ENCODE measurements around the gene NTPCR. TPM values are rescaled to one million over a fixed set of nuclear protein-coding genes. Genes with fewer than 3 reads are reported as not detected.

The NTPCR gene
- 10 to 100 TPM; 30.8 to 35.8 TPM for total RNA-seq
- 10 to 100 TPM; 43.1 to 51.6 TPM for polyA plus RNA-seq
- long read RNA-seq, donor 1, full-length matches to known transcripts = 29 of 29 reads
- long read RNA-seq, donor 1, partial matches to known transcripts = 0 of 29 reads
- long read RNA-seq, donor 1, other reads (novel, unspliced or antisense) = 0 of 29 reads
- long read RNA-seq, donor 2, full-length matches to known transcripts = 16 of 16 reads
- long read RNA-seq, donor 2, partial matches to known transcripts = 0 of 16 reads
- long read RNA-seq, donor 2, other reads (novel, unspliced or antisense) = 0 of 16 reads
- long read RNA-seq, donor 3, full-length matches to known transcripts = 18 of 18 reads
- long read RNA-seq, donor 3, partial matches to known transcripts = 0 of 18 reads
- long read RNA-seq, donor 3, other reads (novel, unspliced or antisense) = 0 of 18 reads
- long read RNA-seq, donor 4, full-length matches to known transcripts = 13 of 13 reads
- long read RNA-seq, donor 4, partial matches to known transcripts = 0 of 13 reads
- long read RNA-seq, donor 4, other reads (novel, unspliced or antisense) = 0 of 13 reads
- long read RNA-seq, donor 5, full-length matches to known transcripts = 27 of 32 reads
- long read RNA-seq, donor 5, partial matches to known transcripts = 0 of 32 reads
- long read RNA-seq, donor 5, other reads (novel, unspliced or antisense) = 5 of 32 reads

GRCh38 chr1:232950197-232951176, at the start of gene NTPCR:
Gene NTPCR (plus strand): TSS chr1:232950611. CDS start chr1:232950711, 100 bp downstream.
- no peak for TF ChIP-seq CTCF (IDR thresholded peaks at IDR 0.05; ENCODE audit: control extremely low read depth, extremely low read depth)
- Histone ChIP-seq H3K4me1 (ENCODE audit: control insufficient read depth in 5 of 5, insufficient read depth in 5 of 5, low read length in 5 of 5) (peaks cover 0 to 9% (median 7%) of the 10 kb centered on the region in 5 donors), H3K9ac (ENCODE audit: insufficient read depth in 1 of 2, low read length in 2 of 2) (peak within 1 kb of the TSS; percentile 44 to 89), H3K4me3 (peak within 1 kb of the TSS; percentile 83), H3K36me3 (ENCODE audit: control insufficient read depth in 4 of 4, insufficient read depth in 4 of 4, low read length in 4 of 4) (no peaks in the 10 kb centered on the region), H3K27me3 (ENCODE audit: control insufficient read depth in 3 of 3, insufficient read depth in 3 of 3, low read length in 2 of 3) (no peaks in the 10 kb centered on the region), H3K27ac (ENCODE audit: low read depth in 1 of 2, low read length in 1 of 2) (peak within 1 kb of the TSS; percentile 90 to 94), H3K9me3 (ENCODE audit: control insufficient read depth in 4 of 4, insufficient read depth in 3 of 4, low read length in 3 of 4) (no peaks in the 10 kb centered on the region)
- DNase-seq = peak; percentile 97
- peak; percentile 81 for ATAC-seq (ENCODE audit: insufficient read depth, low FRiP score)
- 1% methylated on average over 51 to 56 of the region's 56 CpGs for WGBS, 2 donors

- H3K4me3 ChIP-seq = no peak overlapping the region
- no peaks in the 10 kb centered on the region for H3K36me3 ChIP-seq (ENCODE audit: control insufficient read depth in 4 of 4, insufficient read depth in 4 of 4, low read length in 4 of 4)
- no peaks in the 10 kb centered on the region for H3K27me3 ChIP-seq (ENCODE audit: control insufficient read depth in 3 of 3, insufficient read depth in 3 of 3, low read length in 2 of 3)
- no peak for ATAC-seq (ENCODE audit: insufficient read depth, low FRiP score)
- H3K9ac ChIP-seq (ENCODE audit: insufficient read depth in 1 of 2, low read length in 2 of 2) = peak overlapping the region in 1 of 2 donors; percentile 1
- H3K4me1 ChIP-seq (ENCODE audit: control insufficient read depth in 5 of 5, insufficient read depth in 5 of 5, low read length in 5 of 5) = peaks cover 0 to 11% (median 3%) of the 10 kb centered on the region in 5 donors
- DNase-seq = peak in 1 of 3 donors; percentile 10
- WGBS, 2 donors = 57 to 78% methylated on average over 10 of the region's 10 CpGs
- peaks cover 0 to 2% (median 0%) of the 10 kb centered on the region in 4 donors for H3K9me3 ChIP-seq (ENCODE audit: control insufficient read depth in 4 of 4, insufficient read depth in 3 of 4, low read length in 3 of 4)
- TF ChIP-seq CTCF (IDR thresholded peaks at IDR 0.05; ENCODE audit: control extremely low read depth, extremely low read depth) = no peak
- peak overlapping the region in 1 of 2 donors; percentile 43 for H3K27ac ChIP-seq (ENCODE audit: low read depth in 1 of 2, low read length in 1 of 2)
Observed at GRCh38 chr1:232900818-232901217, 49.6 kb upstream of the NTPCR start.

- Histone ChIP-seq H3K9ac (ENCODE audit: insufficient read depth in 1 of 2, low read length in 2 of 2) (peak overlapping the region in 1 of 2 donors; percentile 1), H3K9me3 (ENCODE audit: control insufficient read depth in 4 of 4, insufficient read depth in 3 of 4, low read length in 3 of 4) (peaks cover 0 to 2% (median 0%) of the 10 kb centered on the region in 4 donors), H3K27ac (ENCODE audit: low read depth in 1 of 2, low read length in 1 of 2) (peak overlapping the region in 1 of 2 donors; percentile 20), H3K36me3 (ENCODE audit: control insufficient read depth in 4 of 4, insufficient read depth in 4 of 4, low read length in 4 of 4) (no peaks in the 10 kb centered on the region), H3K4me1 (ENCODE audit: control insufficient read depth in 5 of 5, insufficient read depth in 5 of 5, low read length in 5 of 5) (peaks cover 0 to 11% (median 3%) of the 10 kb centered on the region in 5 donors), H3K4me3 (no peak overlapping the region), H3K27me3 (ENCODE audit: control insufficient read depth in 3 of 3, insufficient read depth in 3 of 3, low read length in 2 of 3) (no peaks in the 10 kb centered on the region)
- peak in 1 of 3 donors; percentile 32 for DNase-seq
- TF ChIP-seq CTCF (IDR thresholded peaks at IDR 0.05; ENCODE audit: control extremely low read depth, extremely low read depth) = no peak
- ATAC-seq (ENCODE audit: insufficient read depth, low FRiP score) = no peak
- WGBS, 2 donors = 52 to 64% methylated on average over 4 of the region's 4 CpGs
Observed at GRCh38 chr1:232901255-232901654, 49.2 kb upstream of the NTPCR start.

Data from lung (tissue), 16 donors.